Vagina (tissue), 2 donors: ENCODE measurements around the gene ALG6. TPM values are rescaled to one million over a fixed set of nuclear protein-coding genes. Genes with fewer than 3 reads are reported as not detected.

ENCODE experiments used
- DNase-seq, 2 donors: peaks; one replicate each; pipeline ENCODE4 v3.0.0-alpha.2; 2017; ENCODE audit errors: extremely low spot score in 2 of 2
- H3K27ac ChIP-seq: fragments of 200-600 bp; sonication (generic); one replicate; pipeline ENCODE4 v1.5.1; 2019
- H3K27me3 ChIP-seq: fragments of 200-600 bp; sonication (generic); one replicate; pipeline ENCODE4 v1.5.1; 2019
- H3K36me3 ChIP-seq, 2 donors: fragments of 200-600 bp; sonication (generic); one replicate each; pipeline ENCODE4 v1.5.1; 2017 to 2019
- H3K4me1 ChIP-seq: fragments of 200-600 bp; sonication (generic); one replicate; pipeline ENCODE4 v1.5.1; 2019
- H3K4me3 ChIP-seq, 2 donors: fragments of 200-600 bp; sonication (generic); 1 replicate in 1 of 2; 2 replicates in 1 of 2; pipeline ENCODE4 v1.5.1; 2016 to 2019
- H3K9me3 ChIP-seq: fragments of 200-600 bp; sonication (generic); one replicate; pipeline ENCODE4 v1.5.1; 2019
- CTCF ChIP-seq, 3 experiments: fragments of 450-650 bp in 2 of 3; fragments of 200-600 bp in 1 of 3; sonication (generic) in 1 of 3; IDR thresholded peaks; one replicate each; pipeline ENCODE4 v1.5.1; 2017 to 2019; ENCODE audit warnings: antibody characterized with exemption in 3 of 3, mild to moderate bottlenecking in 2 of 3, moderate library complexity in 2 of 3
- POLR2A ChIP-seq, 2 donors: fragments of 450-650 bp; IDR thresholded peaks; one replicate each; pipeline ENCODE4 v1.6.1; 2017; ENCODE audit warnings: antibody characterized with exemption in 2 of 2, mild to moderate bottlenecking in 2 of 2, moderate library complexity in 2 of 2
- POLR2AphosphoS5 ChIP-seq, 2 donors: sonication (generic); formaldehyde crosslinking; IDR thresholded peaks; one replicate each; pipeline ENCODE4 v1.9.0; 2017; ENCODE audit warnings: antibody characterized with exemption in 2 of 2, mild to moderate bottlenecking in 2 of 2, low read depth in 1 of 2; ENCODE audit not compliant: insufficient read depth in 1 of 2
- intact Hi-C: fragments of 100-400 bp; cut with DNase I; formaldehyde crosslinking; loops from one replicate; pipeline ENCODE4 v1.15.1; 2023
- total RNA-seq: library from RNA; depleted of rRNA; stranded (reverse); fragments of >200 nt; gene quantifications from one replicate; pipeline ENCODE4 v1.2.3, GENCODE V29; 2016

ALG6 gene
- total RNA-seq, 1 donor from 2014 or later, result 13.0 TPM

- Histone ChIP-seq H3K4me3 (no peak overlapping the region), H3K27me3 (no peaks in the 10 kb centered on the region), H3K4me1 (no peaks in the 10 kb centered on the region), H3K36me3 (peaks cover 0 to 26% of the 10 kb centered on the region in 2 donors), H3K9me3 (no peaks in the 10 kb centered on the region), H3K27ac (no peak overlapping the region)
- TF ChIP-seq CTCF (IDR thresholded peaks at IDR 0.05) (no peak), POLR2A (IDR thresholded peaks at IDR 0.05) (no peak), POLR2AphosphoS5 (IDR thresholded peaks at IDR 0.05; ENCODE audit: insufficient read depth in 1 of 2, low read depth in 1 of 2) (no peak)
- intact Hi-C loops, result no loop called here
- DNase-seq, result no peak
Observed at GRCh38 chr1:63429281-63429680, 61.9 kb downstream of the ALG6 start.

- Histone ChIP-seq H3K36me3 (peaks cover 0 to 11% of the 10 kb centered on the region in 2 donors), H3K4me1 (no peaks in the 10 kb centered on the region), H3K27me3 (no peaks in the 10 kb centered on the region), H3K27ac (no peak overlapping the region), H3K4me3 (no peak overlapping the region), H3K9me3 (no peaks in the 10 kb centered on the region)
- intact Hi-C loops, result no loop called here
- TF ChIP-seq POLR2A (IDR thresholded peaks at IDR 0.05), result no peak
- TF ChIP-seq POLR2AphosphoS5 (IDR thresholded peaks at IDR 0.05; ENCODE audit: insufficient read depth in 1 of 2, low read depth in 1 of 2), result no peak
- no peak for TF ChIP-seq CTCF (IDR thresholded peaks at IDR 0.05)
- DNase-seq, result no peak
Observed at GRCh38 chr1:63435161-63435560, 67.7 kb downstream of the ALG6 start.

- no peaks in the 10 kb centered on the region for H3K27me3 ChIP-seq
- H3K4me1 ChIP-seq, result no peaks in the 10 kb centered on the region
- H3K4me3 ChIP-seq, result no peak overlapping the region
- TF ChIP-seq POLR2A (IDR thresholded peaks at IDR 0.05), result no peak
- no peak for TF ChIP-seq POLR2AphosphoS5 (IDR thresholded peaks at IDR 0.05; ENCODE audit: insufficient read depth in 1 of 2, low read depth in 1 of 2)
- no peak for TF ChIP-seq CTCF (IDR thresholded peaks at IDR 0.05)
- no peaks in the 10 kb centered on the region for H3K36me3 ChIP-seq
- intact Hi-C loops, result no loop called here
- no peaks in the 10 kb centered on the region for H3K9me3 ChIP-seq
- DNase-seq, result no peak
- H3K27ac ChIP-seq, result no peak overlapping the region
Observed at GRCh38 chr1:63442141-63442475, 74.7 kb downstream of the ALG6 start.

GRCh38 chr1:63448731-63449246, 81.4 kb downstream of the ALG6 start:
- Histone ChIP-seq H3K27ac (no peak overlapping the region), H3K4me1 (no peaks in the 10 kb centered on the region), H3K27me3 (no peaks in the 10 kb centered on the region), H3K9me3 (no peaks in the 10 kb centered on the region), H3K36me3 (no peaks in the 10 kb centered on the region), H3K4me3 (no peak overlapping the region)
- DNase-seq, result no peak
- TF ChIP-seq POLR2A (IDR thresholded peaks at IDR 0.05) (no peak), CTCF (IDR thresholded peaks at IDR 0.05) (no peak), POLR2AphosphoS5 (IDR thresholded peaks at IDR 0.05; ENCODE audit: insufficient read depth in 1 of 2, low read depth in 1 of 2) (no peak)
- intact Hi-C loops, result no loop called here

GRCh38 chr1:63450416-63450815, 83.0 kb downstream of the ALG6 start:
- Histone ChIP-seq H3K4me3 (no peak overlapping the region), H3K36me3 (no peaks in the 10 kb centered on the region), H3K4me1 (no peaks in the 10 kb centered on the region), H3K9me3 (no peaks in the 10 kb centered on the region), H3K27me3 (no peaks in the 10 kb centered on the region), H3K27ac (no peak overlapping the region)
- TF ChIP-seq CTCF (IDR thresholded peaks at IDR 0.05) (no peak), POLR2AphosphoS5 (IDR thresholded peaks at IDR 0.05; ENCODE audit: insufficient read depth in 1 of 2, low read depth in 1 of 2) (no peak), POLR2A (IDR thresholded peaks at IDR 0.05) (no peak)
- no peak for DNase-seq
- intact Hi-C loops, result no loop called here
